NCI-H2107 treated with DMSO at 0.1 percent for 48 hours (cell line): Measurements from ENCODE around the gene BCAS3.
"Not testable (repeated sequence)": the region's sequence is repeated elsewhere in the genome, so short reads cannot be mapped to it uniquely, and the experiment has no call there.

ENCODE experiments used
- DNase-seq: peaks from one replicate; lab custom pipeline; 2025; ENCODE audit not compliant: unreplicated experiment; lab: John Stamatoyannopoulos, UW

The BCAS3 gene

GRCh38 chr17:61431594-61432311 is 754.1 kb downstream of the BCAS3 start:
- DNase-seq, result no peak

DNA sequence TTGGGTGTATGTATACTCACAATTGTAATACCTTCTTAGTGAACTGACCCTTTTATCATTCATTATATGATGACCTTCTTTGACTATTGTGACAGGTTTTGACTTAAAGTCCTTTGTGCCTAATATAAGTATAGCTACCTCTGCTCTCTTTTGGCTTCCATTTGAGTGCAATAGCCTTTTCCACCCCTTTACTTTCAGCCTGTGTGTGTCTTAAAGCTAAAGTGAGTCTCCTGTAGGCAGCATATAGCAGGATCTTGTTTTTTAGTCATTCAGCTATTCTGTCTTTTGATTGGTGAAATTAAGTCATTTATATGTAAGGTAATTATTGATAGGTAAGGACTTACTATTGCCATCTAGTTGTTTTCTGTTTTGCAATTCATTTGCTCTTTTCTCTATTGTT is 758.6 kb downstream of the BCAS3 start:
- no peak for DNase-seq

GRCh38 chr17:61436995-61437704 is 759.5 kb downstream of the BCAS3 start:
- no peak for DNase-seq

GRCh38 chr17:61440697-61441096 is 763.0 kb downstream of the BCAS3 start:
- DNase-seq, result no peak

GRCh38 chr17:61441507-61441906 is 763.9 kb downstream of the BCAS3 start:
- DNase-seq, result not testable (repeated sequence)

- DNase-seq, result no peak
Measured at GRCh38 chr17:61442136-61442775, 764.6 kb downstream of the BCAS3 start.
